ENCODE data around the gene CD53.
"Not testable (repeated sequence)": the region's sequence is repeated elsewhere in the genome, so short reads cannot be mapped to it uniquely, and the experiment has no call there.

GRCh38 chr1:110860620-110861019 lies 12.3 kb upstream of the CD53 start:
- TF ChIP-seq CTCF, POLR2A (IDR thresholded peaks at IDR 0.05): not testable (repeated sequence)

Measured in testis (tissue), 2 donors.